Nephron progenitor cell (in vitro differentiated cells): ENCODE measurements around the gene MEIKIN.
"Not testable (repeated sequence)": the region's sequence is repeated elsewhere in the genome, so short reads cannot be mapped to it uniquely, and the experiment has no call there.

ENCODE experiments used
- DNase-seq: peaks from one replicate; pipeline ENCODE4 v3.0.0; 2021
- H3K27ac Mint-ChIP-seq: 2 replicates; pipeline ENCODE4 v1.8.0; 2021; ENCODE audit warnings: mild to moderate bottlenecking, moderate library complexity, mixed read lengths
- H3K27me3 Mint-ChIP-seq: 2 replicates; pipeline ENCODE4 v1.8.0; 2021; ENCODE audit warnings: mild to moderate bottlenecking, low read depth, mixed read lengths; ENCODE audit not compliant: poor library complexity
- H3K36me3 Mint-ChIP-seq: 2 replicates; pipeline ENCODE4 v1.8.0; 2021; ENCODE audit warnings: low read depth, mixed read lengths
- H3K4me1 Mint-ChIP-seq: 2 replicates; pipeline ENCODE4 v1.8.0; 2021; ENCODE audit warnings: mixed read lengths
- H3K4me3 Mint-ChIP-seq: 2 replicates; pipeline ENCODE4 v1.8.0; 2021; ENCODE audit warnings: mild to moderate bottlenecking, moderate library complexity, mixed read lengths
- H3K9me3 Mint-ChIP-seq: 2 replicates; pipeline ENCODE4 v1.8.0; 2021; ENCODE audit warnings: mild to moderate bottlenecking, moderate library complexity, mixed read lengths
- CTCF ChIP-seq: fragments of 200-600 bp; sonication (generic); IDR thresholded peaks from 2 replicates; pipeline ENCODE4 v1.5.0; 2021; ENCODE audit warnings: antibody characterized with exemption

MEIKIN gene

GRCh38 chr5:131928957-131929356 is 16.5 kb downstream of the MEIKIN start:
- peaks cover 8% of the 10 kb centered on the region for H3K27me3 Mint-ChIP-seq
- DNase-seq, result no peak
- peaks cover 53% of the 10 kb centered on the region for H3K9me3 Mint-ChIP-seq
- H3K36me3 Mint-ChIP-seq, result no peaks in the 10 kb centered on the region
- H3K27ac Mint-ChIP-seq, result no peak overlapping the region
- no peak for TF ChIP-seq CTCF
- no peaks in the 10 kb centered on the region for H3K4me1 Mint-ChIP-seq
- H3K4me3 Mint-ChIP-seq, result no peak overlapping the region

GRCh38 chr5:131926168-131926567 is 19.3 kb downstream of the MEIKIN start:
- H3K4me1 Mint-ChIP-seq, result no peaks in the 10 kb centered on the region
- TF ChIP-seq CTCF, result no peak
- H3K4me3 Mint-ChIP-seq, result no peak overlapping the region
- H3K9me3 Mint-ChIP-seq, result peaks cover 53% of the 10 kb centered on the region
- no peak for DNase-seq
- no peaks in the 10 kb centered on the region for H3K36me3 Mint-ChIP-seq
- no peak overlapping the region for H3K27ac Mint-ChIP-seq
- peaks cover 8% of the 10 kb centered on the region for H3K27me3 Mint-ChIP-seq

GRCh38 chr5:131916481-131916880 is 29.0 kb downstream of the MEIKIN start:
- H3K27me3 Mint-ChIP-seq, result peaks cover 10% of the 10 kb centered on the region
- no peak for TF ChIP-seq CTCF
- DNase-seq, result no peak
- H3K27ac Mint-ChIP-seq, result no peak overlapping the region
- no peaks in the 10 kb centered on the region for H3K36me3 Mint-ChIP-seq
- no peaks in the 10 kb centered on the region for H3K9me3 Mint-ChIP-seq
- peaks cover 4% of the 10 kb centered on the region for H3K4me1 Mint-ChIP-seq
- H3K4me3 Mint-ChIP-seq, result no peak overlapping the region

DNA sequence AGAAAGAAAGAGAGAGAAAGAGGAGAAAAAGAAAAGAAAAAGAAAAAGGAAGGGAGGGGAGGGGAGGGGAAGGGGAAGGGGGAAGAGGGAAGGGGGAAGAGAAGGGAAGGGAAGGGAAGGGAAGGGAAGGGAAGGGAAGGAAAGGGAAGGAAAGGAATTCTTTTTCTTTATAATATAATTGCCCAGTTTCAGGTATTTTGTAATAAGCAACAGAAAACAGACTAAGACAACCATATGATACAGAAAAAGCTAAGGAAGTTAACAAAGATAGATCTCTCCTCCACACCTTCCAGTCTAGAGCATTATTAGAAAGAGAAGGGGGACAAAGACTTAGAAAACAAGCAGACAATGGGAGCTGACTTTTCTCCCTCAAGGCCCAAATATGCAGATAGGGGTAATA is 31.0 kb downstream of the MEIKIN start:
- DNase-seq, result no peak
- no peak for TF ChIP-seq CTCF
- H3K27ac Mint-ChIP-seq, result no peak overlapping the region
- H3K27me3 Mint-ChIP-seq, result peaks cover 7% of the 10 kb centered on the region
- no peaks in the 10 kb centered on the region for H3K9me3 Mint-ChIP-seq
- H3K4me3 Mint-ChIP-seq, result no peak overlapping the region
- no peaks in the 10 kb centered on the region for H3K36me3 Mint-ChIP-seq
- H3K4me1 Mint-ChIP-seq, result peaks cover 4% of the 10 kb centered on the region

DNA sequence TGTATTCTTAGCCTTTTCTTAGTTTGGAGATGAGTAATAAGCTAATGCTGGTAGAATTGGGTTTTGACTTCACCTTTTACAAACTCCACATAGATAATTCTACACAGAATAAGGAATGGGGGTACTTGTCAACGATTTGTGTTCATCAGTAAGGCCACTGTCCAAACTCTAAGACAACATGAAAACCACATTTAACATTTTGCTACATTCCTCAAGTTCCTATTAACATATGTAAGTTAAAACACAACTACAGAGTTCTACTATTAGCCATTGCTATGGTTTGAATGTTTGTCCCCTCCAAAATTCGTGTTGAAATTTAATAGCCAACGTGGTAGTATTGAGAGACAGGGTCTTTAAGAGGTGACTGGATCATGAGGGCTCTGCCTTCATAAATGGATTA is 31.9 kb downstream of the MEIKIN start:
- TF ChIP-seq CTCF, result no peak
- Mint-ChIP-seq H3K27ac (no peak overlapping the region), H3K36me3 (no peaks in the 10 kb centered on the region), H3K4me3 (no peak overlapping the region), H3K27me3 (peaks cover 7% of the 10 kb centered on the region), H3K4me1 (peaks cover 4% of the 10 kb centered on the region), H3K9me3 (no peaks in the 10 kb centered on the region)
- DNase-seq, result no peak

DNA sequence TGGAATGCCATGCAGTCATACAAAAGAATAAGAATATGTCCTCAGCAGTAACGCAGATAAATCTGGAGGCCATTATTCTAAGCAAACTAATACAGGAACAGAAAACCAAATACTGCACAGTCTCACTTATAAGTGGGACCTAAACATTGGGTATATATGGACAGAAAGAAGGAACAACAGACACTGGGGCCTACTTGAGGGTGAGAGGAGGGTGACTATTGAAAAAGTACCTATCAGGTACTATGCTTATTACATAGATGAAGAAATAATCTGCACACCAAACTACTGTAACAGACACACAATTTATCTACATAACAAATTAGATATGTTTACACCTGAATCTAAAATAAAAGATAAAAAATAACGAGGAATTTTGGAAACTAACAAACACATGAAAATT is 38.8 kb downstream of the MEIKIN start:
- Mint-ChIP-seq H3K27ac (no peak overlapping the region), H3K4me1 (no peaks in the 10 kb centered on the region), H3K9me3 (peaks cover 33% of the 10 kb centered on the region), H3K4me3 (no peak overlapping the region), H3K36me3 (no peaks in the 10 kb centered on the region), H3K27me3 (no peaks in the 10 kb centered on the region)
- TF ChIP-seq CTCF, result no peak
- DNase-seq, result no peak

GRCh38 chr5:131902266-131902665 is 43.2 kb downstream of the MEIKIN start:
- not testable (repeated sequence) for H3K4me3 Mint-ChIP-seq, H3K27ac Mint-ChIP-seq, DNase-seq, H3K36me3 Mint-ChIP-seq, H3K4me1 Mint-ChIP-seq, H3K27me3 Mint-ChIP-seq
- peaks cover 41% of the 10 kb centered on the region for H3K9me3 Mint-ChIP-seq
